Nephron progenitor cell (in vitro differentiated cells): ENCODE results near the gene ADGRG1.

Source experiments
- DNase-seq: peaks from one replicate; pipeline ENCODE4 v3.0.0; 2021
- H3K27ac Mint-ChIP-seq: 2 replicates; pipeline ENCODE4 v1.8.0; 2021; ENCODE audit warnings: mild to moderate bottlenecking, moderate library complexity, mixed read lengths
- H3K27me3 Mint-ChIP-seq: 2 replicates; pipeline ENCODE4 v1.8.0; 2021; ENCODE audit warnings: mild to moderate bottlenecking, low read depth, mixed read lengths; ENCODE audit not compliant: poor library complexity
- H3K36me3 Mint-ChIP-seq: 2 replicates; pipeline ENCODE4 v1.8.0; 2021; ENCODE audit warnings: low read depth, mixed read lengths
- H3K4me1 Mint-ChIP-seq: 2 replicates; pipeline ENCODE4 v1.8.0; 2021; ENCODE audit warnings: mixed read lengths
- H3K4me3 Mint-ChIP-seq: 2 replicates; pipeline ENCODE4 v1.8.0; 2021; ENCODE audit warnings: mild to moderate bottlenecking, moderate library complexity, mixed read lengths
- H3K9me3 Mint-ChIP-seq: 2 replicates; pipeline ENCODE4 v1.8.0; 2021; ENCODE audit warnings: mild to moderate bottlenecking, moderate library complexity, mixed read lengths
- TF ChIP-seq, protein P1 (sequence below): fragments of 200-600 bp; sonication (generic); IDR thresholded peaks from 2 replicates; pipeline ENCODE4 v1.5.0; 2021; ENCODE audit warnings: antibody characterized with exemption

Gene ADGRG1

DNA sequence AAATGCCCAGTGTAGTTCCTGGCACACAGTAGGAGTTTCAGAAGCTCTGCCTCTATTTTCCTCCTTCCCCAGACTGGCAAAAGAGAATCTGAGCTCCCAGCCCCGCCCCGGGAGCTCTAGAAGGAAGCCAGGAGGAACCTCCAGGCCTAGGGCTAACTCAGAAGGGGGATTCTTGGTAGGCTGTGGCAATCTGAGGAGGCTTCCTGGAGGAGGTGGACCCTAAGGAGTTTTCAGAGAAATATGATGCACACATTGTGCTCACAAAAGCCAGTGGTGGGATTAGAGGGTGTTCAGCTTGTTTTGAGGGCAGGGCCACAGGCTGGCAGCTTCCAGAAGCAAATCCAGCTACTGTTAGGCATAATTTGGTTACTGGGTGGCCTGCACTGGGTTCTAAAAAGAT, 10.0 kb downstream of the ADGRG1 start:
- TF ChIP-seq, protein P1, sequence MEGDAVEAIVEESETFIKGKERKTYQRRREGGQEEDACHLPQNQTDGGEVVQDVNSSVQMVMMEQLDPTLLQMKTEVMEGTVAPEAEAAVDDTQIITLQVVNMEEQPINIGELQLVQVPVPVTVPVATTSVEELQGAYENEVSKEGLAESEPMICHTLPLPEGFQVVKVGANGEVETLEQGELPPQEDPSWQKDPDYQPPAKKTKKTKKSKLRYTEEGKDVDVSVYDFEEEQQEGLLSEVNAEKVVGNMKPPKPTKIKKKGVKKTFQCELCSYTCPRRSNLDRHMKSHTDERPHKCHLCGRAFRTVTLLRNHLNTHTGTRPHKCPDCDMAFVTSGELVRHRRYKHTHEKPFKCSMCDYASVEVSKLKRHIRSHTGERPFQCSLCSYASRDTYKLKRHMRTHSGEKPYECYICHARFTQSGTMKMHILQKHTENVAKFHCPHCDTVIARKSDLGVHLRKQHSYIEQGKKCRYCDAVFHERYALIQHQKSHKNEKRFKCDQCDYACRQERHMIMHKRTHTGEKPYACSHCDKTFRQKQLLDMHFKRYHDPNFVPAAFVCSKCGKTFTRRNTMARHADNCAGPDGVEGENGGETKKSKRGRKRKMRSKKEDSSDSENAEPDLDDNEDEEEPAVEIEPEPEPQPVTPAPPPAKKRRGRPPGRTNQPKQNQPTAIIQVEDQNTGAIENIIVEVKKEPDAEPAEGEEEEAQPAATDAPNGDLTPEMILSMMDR, result no peak

DNA sequence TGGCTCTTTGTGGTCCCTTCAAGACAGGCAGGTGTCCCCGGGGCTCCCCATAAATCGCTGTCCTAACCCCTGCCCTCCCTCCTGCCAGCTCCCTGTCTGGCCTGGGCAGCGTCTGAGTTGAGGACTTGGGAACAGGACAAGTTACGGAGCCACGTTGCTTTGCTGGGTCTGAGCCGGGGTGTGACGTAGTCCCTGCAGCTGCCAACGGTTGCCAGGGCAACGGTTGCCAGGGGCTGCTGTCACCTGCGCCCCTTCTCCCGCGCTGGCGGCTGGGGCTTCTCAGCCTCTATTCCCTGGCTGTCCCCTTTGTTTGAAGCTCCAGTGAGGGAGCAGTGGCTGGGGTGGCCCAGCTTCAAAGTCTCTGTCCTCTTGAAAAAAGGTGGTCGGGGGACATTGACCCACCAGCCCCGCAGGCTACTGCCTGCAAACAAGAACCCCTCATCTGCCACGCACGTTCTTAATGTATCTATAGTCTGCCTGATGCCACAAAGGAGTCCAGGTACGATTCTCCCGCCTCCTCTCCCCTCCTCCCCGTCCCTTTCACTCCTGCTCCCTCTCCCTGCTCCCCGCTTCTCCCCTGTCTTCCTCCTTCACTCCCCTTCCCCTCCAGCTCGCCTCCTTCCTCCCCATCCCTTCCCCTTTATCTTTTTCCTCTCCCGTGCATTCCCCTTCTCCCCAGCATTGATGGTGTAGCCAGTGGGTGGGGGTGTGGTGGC, 10.9 kb downstream of the ADGRG1 start:
- Mint-ChIP-seq H3K9me3 (no peaks in the 10 kb centered on the region), H3K4me3 (peak overlapping the region; percentile 38), H3K27me3 (peaks cover 32% of the 10 kb centered on the region), H3K4me1 (peaks cover 47% of the 10 kb centered on the region), H3K27ac (no peak overlapping the region), H3K36me3 (no peaks in the 10 kb centered on the region)
- DNase-seq, result peak; percentile 83
- TF ChIP-seq, protein P1, result no peak

More for the DNA sequence above, 10.0 kb downstream of the ADGRG1 start:
- H3K4me1 Mint-ChIP-seq, result peaks cover 48% of the 10 kb centered on the region
- H3K27ac Mint-ChIP-seq, result no peak overlapping the region
- no peaks in the 10 kb centered on the region for H3K9me3 Mint-ChIP-seq
- peaks cover 34% of the 10 kb centered on the region for H3K27me3 Mint-ChIP-seq
- no peak for DNase-seq
- no peaks in the 10 kb centered on the region for H3K36me3 Mint-ChIP-seq
- H3K4me3 Mint-ChIP-seq, result no peak overlapping the region

DNA sequence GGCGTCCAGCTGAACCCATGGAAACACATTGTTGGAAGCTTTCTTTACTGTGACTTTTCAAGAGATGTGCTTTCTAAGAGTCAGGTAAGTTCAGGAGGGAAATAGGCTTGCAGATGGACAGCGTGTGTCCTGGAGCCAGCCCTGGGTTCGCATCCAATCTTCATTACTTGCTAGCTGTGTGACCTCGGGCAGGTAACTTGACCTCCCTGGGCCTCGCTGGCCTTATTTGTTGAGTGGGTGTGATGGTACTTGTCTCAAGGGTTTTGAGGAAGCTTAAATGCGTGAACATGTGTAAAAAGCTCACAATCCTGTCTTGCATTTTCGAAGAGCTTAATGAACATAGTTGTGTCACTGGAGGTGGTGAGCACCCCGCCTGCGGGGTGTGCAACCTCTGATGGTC, 11.8 kb downstream of the ADGRG1 start:
- TF ChIP-seq, protein P1, result no peak
- Mint-ChIP-seq H3K36me3 (no peaks in the 10 kb centered on the region), H3K4me1 (peaks cover 44% of the 10 kb centered on the region), H3K27ac (no peak overlapping the region), H3K9me3 (no peaks in the 10 kb centered on the region), H3K4me3 (no peak overlapping the region), H3K27me3 (peaks cover 32% of the 10 kb centered on the region)
- DNase-seq, result no peak

DNA sequence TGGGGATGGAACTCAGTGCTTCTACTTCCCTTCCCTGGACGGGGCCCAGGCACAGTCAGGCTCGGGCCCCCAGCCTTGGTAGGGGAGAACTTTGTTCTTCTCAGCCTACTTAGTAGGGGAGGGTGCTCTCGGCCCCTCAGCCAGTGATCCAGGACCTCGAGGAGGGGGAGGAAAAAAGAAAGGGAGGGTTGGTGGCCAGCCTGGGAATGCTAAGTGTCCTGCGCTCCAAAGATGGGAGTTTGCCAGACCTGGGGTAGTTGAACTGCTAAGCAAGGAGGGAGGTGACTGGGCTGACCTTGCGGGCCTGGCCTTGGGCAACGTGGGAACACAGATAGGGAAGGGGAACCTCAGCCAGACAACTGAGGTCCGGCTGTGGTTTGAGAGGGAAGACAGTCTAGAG, 12.2 kb downstream of the ADGRG1 start:
- H3K4me3 Mint-ChIP-seq, result no peak overlapping the region

DNA sequence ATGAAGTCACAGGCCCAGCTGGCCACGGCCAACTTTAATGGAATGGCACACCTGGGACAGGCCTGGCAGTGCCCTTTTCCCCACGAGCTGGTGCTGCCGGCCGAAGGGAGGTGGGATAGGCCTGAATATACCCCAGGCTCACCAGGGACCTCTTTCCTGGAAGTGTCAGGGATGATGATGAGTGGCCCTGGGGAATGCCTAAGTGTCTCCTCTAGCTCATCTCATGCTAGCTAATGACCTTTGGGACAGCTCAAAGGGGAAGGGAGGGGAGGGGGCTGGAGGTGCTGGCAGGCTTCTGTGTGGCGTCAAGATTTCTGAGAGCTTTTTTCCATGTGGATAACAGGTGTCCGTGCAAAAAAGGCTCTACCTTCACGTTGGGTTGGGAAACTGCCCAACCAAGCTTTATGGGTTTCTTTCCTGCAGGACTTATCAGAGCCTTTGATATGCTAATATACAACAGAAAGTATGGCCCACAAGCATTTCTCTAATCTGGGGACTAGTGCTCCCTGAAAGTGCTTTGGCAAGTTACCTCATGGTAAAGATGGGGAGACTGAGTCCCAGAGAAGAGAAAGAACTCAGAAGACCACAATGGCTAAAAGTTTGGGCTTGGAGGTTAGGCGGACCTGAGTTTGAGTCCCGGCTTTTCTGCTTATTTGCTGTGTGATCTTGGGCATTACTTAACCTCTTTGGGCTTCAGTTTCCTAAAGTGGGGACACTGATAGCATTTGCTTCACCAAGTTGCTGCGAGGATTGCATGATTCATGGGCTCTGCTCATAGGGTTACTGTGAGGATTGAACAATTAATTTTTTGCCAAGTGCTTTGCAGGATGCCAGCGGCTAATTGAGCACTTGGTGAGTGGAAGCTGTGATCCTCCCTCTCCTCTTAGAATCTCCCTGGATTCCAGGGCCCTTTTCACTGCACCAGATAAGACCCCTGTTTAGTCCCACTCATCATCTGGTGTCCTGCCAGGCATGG, 14.0 kb downstream of the ADGRG1 start:
- DNase-seq, result no peak
- Mint-ChIP-seq H3K4me1 (peaks cover 40% of the 10 kb centered on the region), H3K4me3 (no peak overlapping the region), H3K9me3 (no peaks in the 10 kb centered on the region), H3K36me3 (no peaks in the 10 kb centered on the region), H3K27ac (no peak overlapping the region), H3K27me3 (peaks cover 22% of the 10 kb centered on the region)
- TF ChIP-seq, protein P1, result no peak

More for the DNA sequence above, 12.2 kb downstream of the ADGRG1 start:
- TF ChIP-seq, protein P1, result no peak
- peaks cover 32% of the 10 kb centered on the region for H3K27me3 Mint-ChIP-seq
- H3K9me3 Mint-ChIP-seq, result no peaks in the 10 kb centered on the region
- DNase-seq, result no peak
- peaks cover 44% of the 10 kb centered on the region for H3K4me1 Mint-ChIP-seq
- H3K27ac Mint-ChIP-seq, result no peak overlapping the region
- H3K36me3 Mint-ChIP-seq, result no peaks in the 10 kb centered on the region
